Smooth muscle cell (in vitro differentiated cells): ENCODE data around the gene KTN1. TPM values are rescaled to one million over a fixed set of nuclear protein-coding genes. Genes with fewer than 3 reads are reported as not detected.

Source experiments
- DNase-seq: peaks from one replicate; lab custom pipeline; 2025; ENCODE audit not compliant: unreplicated experiment; lab: John Stamatoyannopoulos, UW
- H2AFZ ChIP-seq: fragments of 200-600 bp; sonication (generic); 2 replicates; pipeline ENCODE4 v1.6.0; 2016; ENCODE audit warnings: antibody characterized with exemption, low read depth, mild to moderate bottlenecking
- H3F3A ChIP-seq: fragments of 200-600 bp; sonication (generic); 2 replicates; pipeline ENCODE4 v1.6.0; 2017; ENCODE audit warnings: antibody characterized with exemption, low read depth
- H3K27ac ChIP-seq: fragments of 200-600 bp; sonication (generic); 2 replicates; pipeline ENCODE4 v1.5.1; 2016; ENCODE audit warnings: low read depth, mild to moderate bottlenecking
- H3K27me3 ChIP-seq: fragments of 200-600 bp; sonication (generic); 2 replicates; pipeline ENCODE4 v1.6.1; 2016; ENCODE audit warnings: low read depth, mild to moderate bottlenecking
- H3K36me3 ChIP-seq: fragments of 200-600 bp; sonication (generic); 2 replicates; pipeline ENCODE4 v1.5.1; 2016; ENCODE audit warnings: low read depth
- H3K4me1 ChIP-seq: fragments of 200-600 bp; sonication (generic); 2 replicates; pipeline ENCODE4 v1.5.1; 2016; ENCODE audit warnings: low read depth
- H3K4me2 ChIP-seq: fragments of 200-600 bp; sonication (generic); 2 replicates; pipeline ENCODE4 v1.6.0; 2016; ENCODE audit warnings: mild to moderate bottlenecking
- H3K4me3 ChIP-seq: fragments of 200-600 bp; sonication (generic); 2 replicates; pipeline ENCODE4 v1.5.1; 2016; ENCODE audit warnings: mild to moderate bottlenecking
- H3K79me2 ChIP-seq: fragments of 200-600 bp; sonication (generic); 2 replicates; pipeline ENCODE4 v1.6.0; 2016; ENCODE audit warnings: low read depth, mild to moderate bottlenecking
- H3K9ac ChIP-seq: fragments of 200-600 bp; sonication (generic); 2 replicates; pipeline ENCODE4 v1.6.0; 2016; ENCODE audit warnings: low read depth
- H3K9me3 ChIP-seq: fragments of 200-600 bp; sonication (generic); replicated peaks from 2 replicates; pipeline ENCODE4 v1.5.1; 2016; ENCODE audit warnings: low read depth
- H4K20me1 ChIP-seq: fragments of 200-600 bp; sonication (generic); 2 replicates; pipeline ENCODE4 v1.6.0; 2016; ENCODE audit warnings: low read depth
- WGBS: methylation state at CpG from one replicate; pipeline ENCODE4 v1.1.7; 2016; ENCODE audit warnings: low lambda C conversion rate; 5-methylcytosine and 5-hydroxymethylcytosine counted together
- polyA plus RNA-seq: library from polyadenylated mRNA; unstranded; fragments of >200 nt; fragmentation: Nextera tagmentation; extraction: Ambion mirVana; gene quantifications from 2 replicates; pipeline ENCODE4 v1.2.1, GENCODE V29; 2016
- total RNA-seq: library from RNA; depleted of rRNA; stranded (reverse); fragments of >200 nt; gene quantifications from 2 replicates; pipeline ENCODE4 v1.2.3, GENCODE V29; 2014
- TF ChIP-seq, protein P1 (sequence below): fragments of 200-600 bp; sonication (generic); IDR thresholded peaks from 2 replicates; pipeline ENCODE4 v1.5.1; 2017; ENCODE audit warnings: borderline replicate concordance, mild to moderate bottlenecking, antibody characterized with exemption; ENCODE audit not compliant: insufficient read depth, poor library complexity, severe bottlenecking

KTN1 gene
- total and polyA plus RNA-seq, 2 experiments from 2014 or later, result 84.8 to 119 TPM

- Histone ChIP-seq H3K27ac (no peak overlapping the region), H2AFZ (no peak overlapping the region), H3K36me3 (peaks cover 10% of the 10 kb centered on the region), H3K4me2 (no peak overlapping the region), H3K9ac (no peak overlapping the region), H3K27me3 (no peaks in the 10 kb centered on the region), H4K20me1 (peaks cover 8% of the 10 kb centered on the region), H3K4me3 (no peak overlapping the region), H3K4me1 (no peaks in the 10 kb centered on the region), H3K9me3 (no peaks in the 10 kb centered on the region), H3F3A (peaks cover 16% of the 10 kb centered on the region), H3K79me2 (peaks cover 4% of the 10 kb centered on the region)
- DNase-seq, result no peak
- TF ChIP-seq, protein P1, sequence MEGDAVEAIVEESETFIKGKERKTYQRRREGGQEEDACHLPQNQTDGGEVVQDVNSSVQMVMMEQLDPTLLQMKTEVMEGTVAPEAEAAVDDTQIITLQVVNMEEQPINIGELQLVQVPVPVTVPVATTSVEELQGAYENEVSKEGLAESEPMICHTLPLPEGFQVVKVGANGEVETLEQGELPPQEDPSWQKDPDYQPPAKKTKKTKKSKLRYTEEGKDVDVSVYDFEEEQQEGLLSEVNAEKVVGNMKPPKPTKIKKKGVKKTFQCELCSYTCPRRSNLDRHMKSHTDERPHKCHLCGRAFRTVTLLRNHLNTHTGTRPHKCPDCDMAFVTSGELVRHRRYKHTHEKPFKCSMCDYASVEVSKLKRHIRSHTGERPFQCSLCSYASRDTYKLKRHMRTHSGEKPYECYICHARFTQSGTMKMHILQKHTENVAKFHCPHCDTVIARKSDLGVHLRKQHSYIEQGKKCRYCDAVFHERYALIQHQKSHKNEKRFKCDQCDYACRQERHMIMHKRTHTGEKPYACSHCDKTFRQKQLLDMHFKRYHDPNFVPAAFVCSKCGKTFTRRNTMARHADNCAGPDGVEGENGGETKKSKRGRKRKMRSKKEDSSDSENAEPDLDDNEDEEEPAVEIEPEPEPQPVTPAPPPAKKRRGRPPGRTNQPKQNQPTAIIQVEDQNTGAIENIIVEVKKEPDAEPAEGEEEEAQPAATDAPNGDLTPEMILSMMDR, result no peak
- WGBS, result 98% methylated on average over 2 of the region's 2 CpGs
These were observed 45.5 kb downstream of the KTN1 start for GRCh38 chr14:55625481-55625880.

DNA sequence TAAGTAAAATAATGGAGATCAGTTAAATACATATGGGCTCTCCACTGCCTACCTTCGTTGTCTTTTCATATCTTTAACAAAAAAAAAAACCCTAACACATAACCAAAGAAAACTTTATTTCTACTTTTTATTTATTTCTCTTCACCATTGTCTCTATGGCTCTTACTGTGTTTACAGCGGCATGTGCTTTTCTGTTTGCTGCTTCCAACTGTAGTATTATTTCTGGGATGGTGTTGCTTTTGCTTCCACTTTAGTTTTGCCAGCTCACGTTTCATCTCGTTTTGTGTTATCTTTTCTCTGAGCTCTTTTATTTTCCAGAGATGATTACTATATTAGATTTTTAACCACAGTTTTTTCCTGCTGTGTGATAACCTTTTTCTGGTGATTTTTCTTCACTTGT is 46.1 kb downstream of the KTN1 start:
- H3K79me2 ChIP-seq, result peaks cover 8% of the 10 kb centered on the region
- no peak overlapping the region for H3K9ac ChIP-seq
- H3K4me3 ChIP-seq, result no peak overlapping the region
- peaks cover 10% of the 10 kb centered on the region for H3K36me3 ChIP-seq
- H3F3A ChIP-seq, result peaks cover 16% of the 10 kb centered on the region
- H3K4me1 ChIP-seq, result no peaks in the 10 kb centered on the region
- H3K27ac ChIP-seq, result no peak overlapping the region
- WGBS, result 75% methylated on average over 4 of the region's 4 CpGs
- TF ChIP-seq, protein P1, result no peak
- H2AFZ ChIP-seq, result no peak overlapping the region
- H4K20me1 ChIP-seq, result peaks cover 8% of the 10 kb centered on the region
- H3K4me2 ChIP-seq, result no peak overlapping the region
- no peaks in the 10 kb centered on the region for H3K9me3 ChIP-seq
- H3K27me3 ChIP-seq, result no peaks in the 10 kb centered on the region
- no peak for DNase-seq

DNA sequence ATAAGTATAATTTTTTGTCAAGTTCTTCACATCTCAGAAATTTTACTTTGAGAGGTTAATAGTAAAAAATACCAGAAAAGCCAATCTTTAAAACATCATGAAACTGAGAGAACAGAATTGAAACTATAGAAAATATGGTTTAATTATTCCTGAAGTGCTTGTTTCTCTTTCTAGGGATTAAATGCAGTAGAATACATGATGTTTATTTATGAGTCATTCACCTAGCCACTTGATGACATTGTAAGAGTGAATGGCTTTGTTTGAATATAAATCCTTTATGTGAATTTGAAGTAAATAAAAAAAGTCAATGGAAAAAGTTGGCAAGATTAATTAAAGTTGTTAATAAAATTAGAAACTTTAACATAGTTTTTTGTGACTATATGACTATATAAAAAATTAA is 48.4 kb downstream of the KTN1 start:
- H3K79me2 ChIP-seq, result peaks cover 8% of the 10 kb centered on the region

DNA sequence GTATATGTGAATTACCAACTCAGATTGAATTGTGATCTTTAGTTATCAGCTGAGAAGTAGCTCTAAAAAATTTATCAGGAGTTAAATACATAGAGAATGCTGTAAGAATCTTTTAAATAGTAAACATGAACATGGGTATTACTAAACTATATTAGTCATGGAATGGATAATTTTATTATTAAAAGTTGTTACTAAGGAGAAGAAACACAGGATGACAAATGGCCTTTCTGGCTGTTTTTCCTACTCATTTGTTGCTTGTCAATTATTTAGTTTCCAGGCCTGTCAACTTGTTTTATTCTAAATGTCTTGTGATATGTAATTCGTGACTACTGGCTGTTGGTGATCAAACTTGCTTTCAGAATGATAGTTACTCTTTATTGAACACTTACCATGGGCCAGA is 58.7 kb downstream of the KTN1 start:
- H3F3A ChIP-seq, result no peaks in the 10 kb centered on the region
- TF ChIP-seq, protein P1, result no peak
- no peak overlapping the region for H3K27ac ChIP-seq
- no peaks in the 10 kb centered on the region for H3K27me3 ChIP-seq
- no peaks in the 10 kb centered on the region for H4K20me1 ChIP-seq
- no peak overlapping the region for H3K4me2 ChIP-seq
- H2AFZ ChIP-seq, result no peak overlapping the region
- peaks cover 3% of the 10 kb centered on the region for H3K79me2 ChIP-seq
- no peak for DNase-seq
- no peak overlapping the region for H3K9ac ChIP-seq
- H3K9me3 ChIP-seq, result no peaks in the 10 kb centered on the region
- no peak overlapping the region for H3K4me3 ChIP-seq
- WGBS, result 97% methylated on average over 1 of the region's 1 CpG
- no peaks in the 10 kb centered on the region for H3K4me1 ChIP-seq
- peaks cover 48% of the 10 kb centered on the region for H3K36me3 ChIP-seq

More for the DNA sequence above, 48.4 kb downstream of the KTN1 start:
- Histone ChIP-seq H3K9me3 (no peaks in the 10 kb centered on the region), H3K27ac (no peak overlapping the region), H3K27me3 (no peaks in the 10 kb centered on the region), H3K4me1 (no peaks in the 10 kb centered on the region), H3F3A (peaks cover 11% of the 10 kb centered on the region), H3K4me3 (no peak overlapping the region), H2AFZ (no peak overlapping the region), H3K4me2 (no peak overlapping the region), H3K9ac (no peak overlapping the region), H3K36me3 (peaks cover 10% of the 10 kb centered on the region), H4K20me1 (peaks cover 17% of the 10 kb centered on the region)
- TF ChIP-seq, protein P1, result no peak
- no peak for DNase-seq
